ENCODE measurements around the gene ZER1. TPM values are rescaled to one million over a fixed set of nuclear protein-coding genes. Genes with fewer than 3 reads are reported as not detected.

ZER1 gene
- total RNA-seq, 3 donors from 2014 or later = 10.9 to 14.9 (median 14.5) TPM

DNA sequence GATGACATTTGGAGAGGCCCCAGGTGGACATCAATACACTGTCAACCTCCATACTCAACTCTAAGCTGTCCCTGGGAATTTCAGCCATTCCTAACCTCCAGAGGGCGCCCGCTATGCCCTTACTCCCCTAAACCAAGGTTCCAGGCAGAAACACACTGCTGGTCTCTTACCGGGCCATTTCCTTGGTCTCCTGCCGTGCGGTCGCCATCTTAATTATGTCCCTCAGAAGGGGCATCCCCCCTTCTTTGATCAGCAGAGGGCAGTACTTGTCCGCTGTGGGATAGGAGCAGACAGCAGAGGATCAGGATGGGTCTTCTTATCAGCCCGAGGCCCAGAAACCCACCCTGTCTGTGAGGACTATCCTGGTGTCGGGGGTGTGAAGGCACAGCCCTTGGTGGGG is 38.5 kb downstream of the ZER1 start:
- Mint-ChIP-seq H3K27me3 (ENCODE audit: low read depth) (no peaks in the 10 kb centered on the region), H3K4me3 (no peak overlapping the region), H3K36me3 (ENCODE audit: insufficient read depth) (peaks cover 9% of the 10 kb centered on the region), H3K4me1 (ENCODE audit: low read depth) (no peaks in the 10 kb centered on the region), H3K9me3 (no peaks in the 10 kb centered on the region)
- no peak for ATAC-seq
- DNase-seq = no peak

DNA sequence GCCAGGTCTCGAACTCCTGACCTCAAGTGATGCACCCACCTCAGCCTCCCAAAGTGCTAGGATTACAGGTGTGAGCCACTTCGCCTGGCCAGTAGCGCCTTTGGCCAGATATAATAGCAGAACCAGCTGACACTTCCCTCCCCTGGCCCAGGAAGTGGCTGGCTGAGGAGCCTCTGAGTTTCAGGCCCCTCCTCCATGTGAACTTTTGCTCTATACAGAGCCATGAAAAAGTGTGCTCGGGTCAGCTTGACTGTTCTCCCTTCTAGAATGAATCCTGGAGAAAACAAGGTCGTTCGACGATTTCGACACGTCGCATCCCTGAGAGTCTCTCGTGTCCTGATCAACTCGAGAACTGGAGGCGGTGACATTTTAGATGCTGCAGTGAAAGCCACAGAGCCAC is 39.2 kb downstream of the ZER1 start:
- H3K4me1 Mint-ChIP-seq (ENCODE audit: low read depth) = peaks cover 4% of the 10 kb centered on the region
- H3K36me3 Mint-ChIP-seq (ENCODE audit: insufficient read depth) = peaks cover 9% of the 10 kb centered on the region
- DNase-seq (no peak), ATAC-seq (no peak)
- no peaks in the 10 kb centered on the region for H3K9me3 Mint-ChIP-seq
- H3K4me3 Mint-ChIP-seq = no peak overlapping the region
- H3K27me3 Mint-ChIP-seq (ENCODE audit: low read depth) = no peaks in the 10 kb centered on the region

DNA sequence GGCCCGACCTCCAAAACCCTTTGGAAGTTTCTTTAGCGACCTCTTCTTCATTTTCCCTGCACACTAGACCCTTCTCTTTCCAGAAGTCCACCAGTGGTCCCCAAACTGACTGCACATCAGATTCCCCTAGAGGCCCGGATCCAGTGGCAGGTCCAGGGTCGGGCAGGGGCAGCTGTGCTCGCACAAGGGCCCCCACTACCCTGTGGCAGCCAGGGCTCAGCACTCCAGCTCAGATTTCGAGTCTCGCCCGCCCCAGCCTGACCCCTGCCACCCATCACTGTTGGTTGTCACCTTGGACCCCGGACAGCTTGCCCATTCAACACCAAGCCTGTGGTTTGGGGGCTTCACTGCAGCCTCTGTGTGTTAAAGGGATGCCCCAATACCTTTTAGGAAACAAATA is 40.0 kb downstream of the ZER1 start:
- Mint-ChIP-seq H3K4me1 (ENCODE audit: low read depth) (peaks cover 12% of the 10 kb centered on the region), H3K27me3 (ENCODE audit: low read depth) (no peaks in the 10 kb centered on the region), H3K4me3 (no peak overlapping the region), H3K9me3 (no peaks in the 10 kb centered on the region), H3K36me3 (ENCODE audit: insufficient read depth) (peaks cover 5% of the 10 kb centered on the region)
- DNase-seq (no peak), ATAC-seq (no peak)

DNA sequence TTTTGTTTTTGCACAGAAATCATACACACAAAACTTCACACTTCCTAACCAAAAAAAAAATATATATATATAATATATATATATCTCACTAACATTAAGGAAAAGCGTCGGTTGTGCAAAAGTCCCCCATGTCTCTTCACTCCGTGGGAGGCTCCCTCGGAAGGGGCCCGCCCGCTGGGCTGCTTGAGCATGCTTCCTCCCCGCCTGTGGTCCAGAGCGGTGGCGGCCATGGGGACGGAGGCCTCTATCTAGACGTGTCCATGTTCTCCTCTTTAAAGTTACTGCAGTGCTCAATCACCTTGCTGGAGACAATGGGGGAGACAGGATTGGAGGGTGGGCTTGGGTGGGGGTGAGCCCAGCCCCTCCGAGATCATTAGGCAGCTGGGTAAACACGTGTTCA is 40.6 kb downstream of the ZER1 start:
- no peak for DNase-seq
- Mint-ChIP-seq H3K36me3 (ENCODE audit: insufficient read depth) (peaks cover 5% of the 10 kb centered on the region), H3K4me1 (ENCODE audit: low read depth) (peaks cover 15% of the 10 kb centered on the region), H3K4me3 (no peak overlapping the region), H3K27me3 (ENCODE audit: low read depth) (no peaks in the 10 kb centered on the region), H3K9me3 (no peaks in the 10 kb centered on the region)
- ATAC-seq = no peak

DNA sequence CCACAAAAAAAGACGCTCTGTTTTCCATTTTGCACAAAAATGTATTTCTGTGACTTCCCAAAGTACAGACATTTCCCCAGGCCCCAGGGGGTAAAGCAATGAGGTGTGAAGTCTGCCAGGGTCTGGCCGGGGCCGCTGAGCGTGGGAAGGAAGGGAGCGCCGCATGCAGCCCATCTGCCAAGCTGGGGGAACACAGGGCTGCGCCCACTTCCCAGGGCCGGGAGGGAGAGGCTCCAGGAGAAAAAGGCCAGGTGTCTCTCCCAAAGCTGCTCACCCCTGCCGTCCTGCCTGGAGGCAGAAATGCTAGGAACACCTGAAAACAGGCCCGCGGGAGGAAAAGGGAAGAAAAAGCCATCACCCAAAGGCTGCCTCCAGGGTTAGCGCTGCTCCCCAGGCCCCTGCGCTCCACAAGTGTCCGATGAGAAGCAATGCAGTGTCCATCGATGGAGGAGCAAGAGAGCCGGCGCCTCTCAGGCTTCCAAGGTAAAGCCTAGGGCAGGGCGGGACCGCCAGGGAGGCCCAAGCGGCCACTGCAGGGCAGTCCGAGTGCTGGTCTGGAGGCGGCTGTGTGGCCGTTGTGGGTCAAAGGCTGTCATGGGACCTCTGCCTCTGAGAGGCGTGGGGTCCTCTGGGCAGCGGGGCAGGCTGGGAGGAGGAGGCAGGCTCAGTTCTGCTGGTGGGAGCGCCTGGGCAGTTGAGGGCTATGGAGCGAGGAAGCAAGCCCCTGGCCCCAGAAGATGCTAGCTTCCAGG is 41.8 kb downstream of the ZER1 start:
- H3K4me1 Mint-ChIP-seq (ENCODE audit: low read depth) = peaks cover 24% of the 10 kb centered on the region
- H3K27me3 Mint-ChIP-seq (ENCODE audit: low read depth) = no peaks in the 10 kb centered on the region
- no peak overlapping the region for H3K4me3 Mint-ChIP-seq
- H3K36me3 Mint-ChIP-seq (ENCODE audit: insufficient read depth) = no peaks in the 10 kb centered on the region
- no peak for ATAC-seq
- DNase-seq = no peak
- H3K9me3 Mint-ChIP-seq = no peaks in the 10 kb centered on the region

DNA sequence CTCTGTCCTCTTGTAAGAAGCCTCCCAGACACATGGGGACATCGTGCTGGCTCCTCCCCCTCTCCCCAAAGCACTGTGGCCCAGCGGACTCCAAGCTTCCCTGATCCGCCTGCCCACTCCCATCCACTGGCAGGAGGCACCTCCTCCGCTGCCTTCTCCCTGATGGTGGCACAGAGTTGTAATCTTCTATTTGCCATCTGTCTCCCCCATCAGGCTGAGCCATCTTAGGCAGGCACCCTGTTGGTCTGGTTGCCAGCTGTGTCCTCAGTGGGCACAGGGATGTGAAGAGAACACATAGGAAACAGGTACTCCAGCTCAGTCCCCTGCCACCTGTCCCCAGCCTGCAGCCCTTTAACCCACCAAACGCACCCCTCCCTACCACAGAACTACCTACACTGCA is 42.4 kb downstream of the ZER1 start:
- Mint-ChIP-seq H3K27me3 (ENCODE audit: low read depth) (no peaks in the 10 kb centered on the region), H3K9me3 (no peaks in the 10 kb centered on the region), H3K36me3 (ENCODE audit: insufficient read depth) (no peaks in the 10 kb centered on the region), H3K4me1 (ENCODE audit: low read depth) (peaks cover 30% of the 10 kb centered on the region), H3K4me3 (no peak overlapping the region)
- DNase-seq = no peak
- no peak for ATAC-seq

DNA sequence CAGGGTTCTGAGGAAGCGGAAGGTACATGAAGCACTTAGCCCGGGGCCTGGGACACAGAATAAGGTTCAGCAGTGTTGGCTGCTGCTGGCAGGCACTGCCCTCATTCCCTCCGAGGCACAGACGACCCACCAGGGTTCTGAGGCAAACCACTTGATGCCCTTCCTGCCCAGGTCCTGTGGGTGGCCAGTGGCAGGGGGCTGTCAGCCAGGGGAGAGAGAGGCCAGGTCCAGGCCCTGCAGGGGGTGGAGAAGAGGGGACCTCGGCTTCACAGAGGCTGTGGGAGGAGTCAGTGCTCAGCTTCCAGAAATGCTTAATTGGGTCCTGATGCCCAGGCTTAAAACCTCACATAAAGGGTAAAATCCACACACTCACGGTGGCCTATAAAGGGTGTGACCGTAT is 43.4 kb downstream of the ZER1 start:
- H3K4me1 Mint-ChIP-seq (ENCODE audit: low read depth) = peaks cover 32% of the 10 kb centered on the region
- no peaks in the 10 kb centered on the region for H3K9me3 Mint-ChIP-seq
- ATAC-seq (no peak), DNase-seq (no peak)
- no peaks in the 10 kb centered on the region for H3K27me3 Mint-ChIP-seq (ENCODE audit: low read depth)
- H3K36me3 Mint-ChIP-seq (ENCODE audit: insufficient read depth) = no peaks in the 10 kb centered on the region
- H3K4me3 Mint-ChIP-seq = no peak overlapping the region

DNA sequence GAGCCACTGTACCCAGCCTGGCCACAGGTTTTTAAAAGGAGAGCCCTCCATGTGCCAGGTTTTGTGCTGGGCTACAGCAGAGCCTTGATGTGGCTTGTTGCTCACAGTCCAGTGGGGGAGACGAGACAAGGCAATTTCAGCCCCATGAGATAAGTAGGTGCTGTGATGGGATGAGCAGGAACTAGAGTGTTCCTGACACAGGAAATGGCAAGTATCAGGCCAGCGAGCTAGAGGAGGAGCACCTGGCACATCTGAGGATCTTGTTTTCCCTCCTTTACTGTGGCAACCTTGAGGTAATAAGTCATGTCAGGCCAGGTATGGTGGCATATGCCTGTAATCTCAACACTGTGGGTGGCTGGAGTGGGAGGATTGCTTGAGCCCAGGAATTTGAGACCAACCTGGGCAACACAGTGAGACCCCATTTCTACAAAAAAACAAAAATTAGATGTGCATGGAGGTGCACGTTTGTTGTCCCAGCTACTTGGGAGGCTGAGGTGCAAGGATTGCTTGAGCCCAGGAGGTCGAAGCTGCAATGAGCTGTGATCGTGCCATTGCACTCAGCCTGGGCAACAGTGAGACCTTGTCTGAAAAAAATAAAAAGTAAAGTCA is 44.0 kb downstream of the ZER1 start:
- no peak for DNase-seq
- H3K4me3 Mint-ChIP-seq = no peak overlapping the region
- no peak for ATAC-seq
- H3K27me3 Mint-ChIP-seq (ENCODE audit: low read depth) = no peaks in the 10 kb centered on the region
- peaks cover 38% of the 10 kb centered on the region for H3K4me1 Mint-ChIP-seq (ENCODE audit: low read depth)
- H3K36me3 Mint-ChIP-seq (ENCODE audit: insufficient read depth) = no peaks in the 10 kb centered on the region
- H3K9me3 Mint-ChIP-seq = no peaks in the 10 kb centered on the region

DNA sequence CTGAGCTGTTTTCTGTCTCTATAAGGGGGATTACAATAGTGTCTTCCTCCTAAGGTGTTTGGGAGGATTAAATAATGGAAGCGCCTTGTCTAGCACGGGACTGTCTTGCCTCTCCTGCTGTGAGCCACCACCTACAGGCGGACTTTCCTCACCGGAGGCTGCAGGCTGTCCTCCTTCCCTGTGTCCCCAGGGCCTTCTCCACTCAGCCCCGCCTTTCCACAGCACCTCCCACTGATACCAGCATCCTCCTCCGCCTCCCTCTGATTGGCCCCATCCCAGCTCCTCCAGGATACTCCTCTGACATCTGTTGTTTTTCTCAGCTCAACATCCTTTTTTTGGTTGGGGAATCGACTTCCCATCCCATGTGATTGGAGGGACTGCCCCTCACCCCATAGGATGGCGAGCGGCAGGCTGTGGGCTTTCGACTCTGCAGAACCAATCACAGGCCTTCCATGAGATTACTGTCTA is 46.9 kb downstream of the ZER1 start:
- H3K4me3 Mint-ChIP-seq = peak overlapping the region; percentile 93
- ATAC-seq = peak in 1 of 2 donors; percentile 7
- no peaks in the 10 kb centered on the region for H3K27me3 Mint-ChIP-seq (ENCODE audit: low read depth)
- H3K36me3 Mint-ChIP-seq (ENCODE audit: insufficient read depth) = peaks cover 4% of the 10 kb centered on the region
- no peaks in the 10 kb centered on the region for H3K9me3 Mint-ChIP-seq
- peaks cover 42% of the 10 kb centered on the region for H3K4me1 Mint-ChIP-seq (ENCODE audit: low read depth)
- DNase-seq = no peak

DNA sequence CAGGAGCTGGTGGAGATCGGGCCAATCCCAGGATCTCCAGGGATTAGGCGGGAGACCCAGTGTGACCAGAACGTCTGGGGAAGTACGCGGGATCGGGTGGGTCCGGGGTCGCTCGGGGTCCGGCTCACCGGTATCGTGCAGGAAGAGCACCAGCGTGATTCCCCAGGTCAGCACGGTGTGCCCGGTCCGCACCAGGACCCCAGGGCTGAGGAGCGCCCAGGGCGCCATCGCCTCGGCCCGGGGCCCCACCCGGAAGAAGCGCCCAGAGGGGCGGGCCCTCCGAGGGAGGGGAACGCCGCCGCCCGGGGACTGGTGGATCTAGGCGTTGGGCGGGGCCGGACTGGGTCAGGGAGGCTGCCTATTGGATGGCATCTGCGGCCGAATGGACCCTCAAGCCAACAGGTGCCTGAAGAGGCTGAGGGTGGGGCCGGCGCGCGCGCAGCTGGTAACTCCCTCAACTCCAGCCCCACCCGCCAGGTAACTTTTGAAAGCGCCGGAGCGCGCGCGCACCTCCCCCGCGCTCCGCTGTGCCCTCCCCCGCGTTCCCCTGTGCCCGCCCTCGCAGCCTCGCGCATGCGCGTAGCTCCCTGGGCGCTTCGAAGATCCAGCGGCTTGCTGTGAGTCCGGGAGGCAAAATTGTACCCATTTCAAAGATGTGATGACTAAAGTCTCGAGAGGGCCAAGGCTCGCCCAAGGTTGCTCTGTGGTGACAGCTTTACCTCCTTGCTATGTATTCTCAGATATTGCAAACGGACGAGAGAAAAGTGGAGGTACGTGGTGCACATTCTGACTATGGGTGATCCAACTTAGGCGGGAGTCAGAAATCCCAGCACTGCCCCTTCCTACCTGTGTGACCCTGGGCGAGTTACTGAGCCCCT is 47.6 kb downstream of the ZER1 start, which contains the start of gene ZDHHC12:
Gene ZDHHC12, minus strand, starts transcription at position 262 of the 878 bp plus-strand sequence. Its CDS starts 34 bp downstream, at position 228.
- Mint-ChIP-seq H3K4me3 (peak within 1 kb of the TSS; percentile 93), H3K36me3 (ENCODE audit: insufficient read depth) (peaks cover 4% of the 10 kb centered on the region), H3K4me1 (ENCODE audit: low read depth) (peaks cover 42% of the 10 kb centered on the region), H3K9me3 (no peaks in the 10 kb centered on the region), H3K27me3 (ENCODE audit: low read depth) (no peaks in the 10 kb centered on the region)
- ATAC-seq (peak; percentile 98 to 99), DNase-seq (peak; percentile 98)

DNA sequence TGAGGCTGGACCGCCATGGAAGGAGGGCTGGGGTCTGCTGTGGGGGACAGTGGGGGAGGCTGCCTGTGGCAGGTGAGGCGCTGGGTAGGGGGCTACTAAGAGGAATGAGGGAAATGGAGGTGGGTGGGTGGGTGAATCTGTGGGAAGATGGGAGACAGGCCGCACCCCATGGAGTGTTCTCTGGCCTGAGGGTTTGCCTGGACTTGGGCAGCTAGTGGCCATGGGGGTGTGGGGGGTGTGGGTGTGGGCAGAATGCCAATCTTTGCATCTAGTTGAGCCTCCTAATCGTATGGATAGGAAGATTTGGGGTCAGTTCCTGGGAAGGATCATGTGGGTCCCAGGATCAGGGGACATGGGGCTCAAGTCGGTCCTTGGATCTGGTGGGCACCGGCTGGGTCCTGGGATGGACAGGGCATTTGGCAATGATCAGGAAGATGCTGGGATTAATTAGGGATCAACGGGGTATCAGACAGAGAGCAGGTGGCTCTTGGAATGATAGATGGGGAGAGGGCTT is 48.3 kb downstream of the ZER1 start:
- Mint-ChIP-seq H3K9me3 (no peaks in the 10 kb centered on the region), H3K4me1 (ENCODE audit: low read depth) (peaks cover 42% of the 10 kb centered on the region), H3K4me3 (peak overlapping the region; percentile 93), H3K36me3 (ENCODE audit: insufficient read depth) (peaks cover 4% of the 10 kb centered on the region), H3K27me3 (ENCODE audit: low read depth) (no peaks in the 10 kb centered on the region)
- ATAC-seq = no peak
- no peak for DNase-seq

DNA sequence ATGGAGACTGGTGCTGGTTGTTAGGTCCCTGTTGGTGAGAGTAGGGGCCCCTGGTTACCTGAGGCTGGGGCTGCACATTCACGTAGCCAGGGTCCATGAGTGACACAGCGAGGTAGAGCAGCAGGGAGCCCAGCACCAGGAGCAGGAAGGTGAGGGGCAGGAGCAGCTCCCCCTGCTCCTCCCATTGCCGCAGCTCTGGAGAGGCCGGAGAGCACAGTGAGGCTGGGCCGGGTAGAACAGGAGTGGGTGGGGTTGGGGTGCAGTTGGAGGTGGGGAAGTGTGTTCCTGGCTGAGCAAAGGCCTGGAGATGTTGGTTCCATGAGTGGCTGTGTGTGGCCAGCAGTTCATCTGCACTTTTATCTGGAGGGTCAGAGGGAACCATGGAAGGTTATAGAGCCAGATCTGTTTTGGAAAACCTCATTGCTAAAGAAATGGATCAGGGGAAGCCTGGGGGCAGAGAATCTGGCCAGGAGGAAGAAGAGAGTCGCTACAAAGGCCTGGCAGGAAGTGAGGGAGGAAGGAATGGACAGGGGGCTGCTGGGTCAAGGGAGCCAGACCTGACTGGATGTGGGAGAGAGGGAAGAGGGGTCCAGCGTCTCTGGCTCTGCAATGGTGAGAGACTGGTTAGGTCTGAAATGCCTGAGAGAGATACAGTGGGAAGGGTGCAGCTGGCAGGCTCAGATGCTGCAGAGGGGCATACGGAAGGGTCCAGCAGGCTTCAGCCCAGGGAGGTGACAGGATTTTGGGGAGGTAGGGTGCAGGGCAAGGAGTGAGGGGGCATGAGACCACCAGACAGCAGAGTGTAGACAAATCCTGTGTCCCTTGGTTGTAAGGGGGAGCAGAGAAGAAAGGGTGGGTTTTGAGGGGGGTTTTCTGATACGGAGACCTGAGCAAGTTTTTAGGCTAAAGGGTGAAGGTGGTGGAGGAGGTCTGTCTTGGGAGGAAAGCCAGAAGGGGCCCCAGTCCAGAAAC is 49.1 kb downstream of the ZER1 start:
- Mint-ChIP-seq H3K36me3 (ENCODE audit: insufficient read depth) (peaks cover 4% of the 10 kb centered on the region), H3K27me3 (ENCODE audit: low read depth) (no peaks in the 10 kb centered on the region), H3K4me1 (ENCODE audit: low read depth) (peaks cover 39% of the 10 kb centered on the region), H3K4me3 (peak overlapping the region; percentile 93), H3K9me3 (no peaks in the 10 kb centered on the region)
- DNase-seq (no peak), ATAC-seq (no peak)

DNA sequence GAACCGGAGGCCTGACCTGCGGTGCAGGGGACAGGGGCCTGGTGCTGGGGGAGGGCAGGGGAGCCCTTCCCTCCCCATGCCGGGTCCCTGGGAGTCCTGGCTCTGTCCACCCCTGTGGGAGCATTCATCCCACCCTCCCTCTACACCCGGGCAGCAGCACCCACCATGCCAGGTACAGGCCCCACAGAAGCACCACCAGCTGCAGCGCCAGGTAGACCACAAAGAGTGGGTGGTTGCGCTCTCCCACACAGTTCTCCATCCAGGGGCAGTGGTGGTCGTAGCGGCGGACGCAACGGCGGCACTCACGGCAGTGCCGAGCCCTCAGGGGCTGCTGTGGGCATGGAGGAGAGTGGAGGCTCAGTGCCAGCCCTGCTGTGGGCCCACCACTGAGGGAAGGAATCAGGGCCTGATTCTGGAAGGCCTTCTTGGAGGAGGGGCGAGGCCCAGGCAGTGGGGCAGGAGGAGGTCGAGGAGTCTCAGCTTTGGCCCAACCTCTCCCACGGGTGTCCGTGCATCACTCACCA is 50.2 kb downstream of the ZER1 start:
- no peak for DNase-seq
- no peak for ATAC-seq
- Mint-ChIP-seq H3K4me3 (peak overlapping the region; percentile 93), H3K4me1 (ENCODE audit: low read depth) (peaks cover 29% of the 10 kb centered on the region), H3K9me3 (no peaks in the 10 kb centered on the region), H3K27me3 (ENCODE audit: low read depth) (no peaks in the 10 kb centered on the region), H3K36me3 (ENCODE audit: insufficient read depth) (peaks cover 4% of the 10 kb centered on the region)

Measured in activated T-cell treated with anti-CD3 and anti-CD28 coated beads, Interleukin-2, amount 50 U/mL, for 4 hours (primary cell).